Measurements from ENCODE around the gene HSBP1L1. TPM values are rescaled to one million over a fixed set of nuclear protein-coding genes. Genes with fewer than 3 reads are reported as not detected.
A peak's percentile ranks its signal among the peaks of the same experiment; 100 is the strongest.

HSBP1L1 gene
- total and polyA plus RNA-seq, 2 experiments from 2014 or later: 1.8 to 3.7 TPM

GRCh38 chr18:79933765-79934164 lies 30.7 kb upstream of the HSBP1L1 start:
- peak; percentile 94 for ATAC-seq
- H2AFZ ChIP-seq: no peak overlapping the region
- H3K4me3 Mint-ChIP-seq: no peak overlapping the region
- no peaks in the 10 kb centered on the region for H3K9me2 ChIP-seq (ENCODE audit: insufficient read depth)
- TF ChIP-seq CTCF (conservative IDR thresholded peaks at IDR 0.05; ENCODE audit: low read depth in 2 of 2): peak; percentile 59 to 78
- TF ChIP-seq NANOG (IDR thresholded peaks at IDR 0.05; ENCODE audit: borderline replicate concordance): no peak
- no peak for TF ChIP-seq EZH2 (IDR thresholded peaks at IDR 0.05; ENCODE audit: low read depth, unreplicated experiment)
- no peak for TF ChIP-seq POLR2AphosphoS5 (IDR thresholded peaks at IDR 0.05; ENCODE audit: low read depth)
- TF ChIP-seq ETS1 (IDR thresholded peaks at IDR 0.05): no peak
- no peak for TF ChIP-seq ZNF462 (CRISPR knock-in tag; IDR thresholded peaks at IDR 0.05)
- TF ChIP-seq REST (IDR thresholded peaks at IDR 0.05; ENCODE audit: unreplicated experiment): no peak
- TF ChIP-seq ZNF331 (CRISPR knock-in tag; IDR thresholded peaks at IDR 0.05; ENCODE audit: low read depth): no peak
- no peak overlapping the region for H3K27ac Mint-ChIP-seq
- H4K20me1 ChIP-seq (replicated peaks; ENCODE audit: insufficient read depth): peaks cover 5% of the 10 kb centered on the region; the same call in 1 of the 2 replicates
- peaks cover 4% of the 10 kb centered on the region; the same call in 1 of the 2 replicates for H3K36me3 ChIP-seq (ENCODE audit: insufficient read depth)
- no peaks in the 10 kb centered on the region for H3K27me3 Mint-ChIP-seq (ENCODE audit: insufficient read depth, low read depth, poor library complexity)
- H3K4me2 ChIP-seq: no peak overlapping the region
- no peak overlapping the region for H3K27ac ChIP-seq (ENCODE audit: low read depth)
- H3K9me3 Mint-ChIP-seq: peaks cover 25% of the 10 kb centered on the region
- peaks cover 17% of the 10 kb centered on the region for H3K79me2 ChIP-seq (replicated peaks; ENCODE audit: insufficient read depth)
- no peaks in the 10 kb centered on the region for H3F3A ChIP-seq (replicated peaks; ENCODE audit: low read depth)
- H3K36me3 Mint-ChIP-seq (ENCODE audit: low read depth): peaks cover 21% of the 10 kb centered on the region
- H3K4me1 Mint-ChIP-seq: no peaks in the 10 kb centered on the region; the same call in 2 of the 3 replicates
- 0 out of 2 replicates have a peak, but pooled peaks cover 3% of the 10 kb centered on the region for H3K4me1 ChIP-seq (ENCODE audit: insufficient read depth)
- DNase-seq (ENCODE audit: low spot score): peak; percentile 81
- H3K4me3 ChIP-seq: no peak overlapping the region
- H3K27me3 ChIP-seq (ENCODE audit: insufficient read depth): no peaks in the 10 kb centered on the region

Data from GM23338 (cell line).